Measurements from ENCODE around the gene ENOPH1.

Gene ENOPH1

DNA sequence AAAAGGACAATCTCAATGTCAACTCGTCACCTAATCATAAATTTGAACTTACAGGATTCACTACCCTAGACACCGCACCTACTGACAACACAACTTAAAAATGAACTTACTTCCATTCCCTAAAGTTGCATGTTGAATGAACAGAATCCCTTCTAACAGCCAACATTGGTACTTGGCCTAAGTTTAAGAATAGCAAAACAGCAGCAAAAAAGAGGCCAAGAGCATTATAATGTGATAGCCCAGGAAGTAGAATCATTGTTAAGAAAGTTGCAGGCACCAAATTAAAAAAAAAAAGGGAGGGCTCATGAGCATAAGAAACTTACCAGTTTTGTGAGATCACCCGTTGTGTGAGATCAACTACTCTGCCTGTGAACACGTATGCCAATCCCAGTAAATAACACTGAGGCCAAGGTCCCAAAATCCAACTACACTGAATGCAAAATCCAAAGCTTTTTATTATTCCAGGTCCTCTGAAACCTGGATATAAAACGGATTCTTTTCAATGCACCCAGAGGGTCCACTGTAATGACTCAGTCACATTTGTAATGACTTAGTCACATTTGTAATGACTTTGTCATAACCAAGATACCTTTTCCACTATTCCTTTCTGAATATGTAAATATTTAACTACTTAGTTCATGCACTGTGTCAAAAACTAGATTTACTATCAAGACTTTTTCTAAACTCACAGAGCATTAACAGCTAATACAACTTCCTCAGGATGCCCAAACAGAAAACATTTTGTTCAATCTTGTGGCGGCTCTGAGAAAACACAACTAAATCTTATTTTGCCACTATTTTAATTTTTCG lies 6.9 kb upstream of the ENOPH1 start:
- no peak for TF ChIP-seq MAX (IDR thresholded peaks at IDR 0.05; ENCODE audit: low read depth, low read length)
- no peak overlapping the region for H3K4me3 ChIP-seq (ENCODE audit: low read depth, low read length)
- peak; percentile 24 for DNase-seq (ENCODE audit: low read depth)

GRCh38 chr4:82425478-82425877 lies 4.9 kb upstream of the ENOPH1 start:
- peak overlapping the region; percentile 83 for H3K4me3 ChIP-seq (ENCODE audit: low read depth, low read length)
- no peak for DNase-seq (ENCODE audit: low read depth)
- no peak for TF ChIP-seq POLR2A (IDR thresholded peaks at IDR 0.05; ENCODE audit: extremely low read depth, insufficient read length)
- no peak for TF ChIP-seq MAX (IDR thresholded peaks at IDR 0.05; ENCODE audit: low read depth, low read length)
- TF ChIP-seq MYC (IDR thresholded peaks at IDR 0.05; ENCODE audit: low read depth, low read length): no peak
- no peak for TF ChIP-seq CTCF (IDR thresholded peaks at IDR 0.05; ENCODE audit: low read depth, low read length)

DNA sequence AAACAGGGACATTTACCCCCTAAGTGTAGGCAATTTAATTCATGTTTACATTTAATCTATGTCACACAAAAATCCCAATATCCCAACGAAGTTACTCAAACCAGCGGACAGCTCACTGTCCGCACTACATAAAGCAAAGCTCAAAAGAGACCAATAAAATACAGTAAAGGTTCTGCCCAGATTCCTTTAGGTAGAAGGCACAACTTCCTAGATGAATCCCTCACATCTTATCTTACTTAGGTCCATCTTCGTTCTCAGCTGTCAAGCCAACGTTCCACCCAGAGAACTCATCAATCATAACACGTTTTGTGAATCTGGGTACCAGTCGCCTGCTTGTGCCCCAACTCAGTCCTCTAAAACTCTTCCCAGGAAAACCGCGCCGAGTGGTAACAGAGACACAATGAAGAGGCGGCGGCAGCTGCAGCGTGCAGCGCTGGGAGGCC lies 1.8 kb upstream of the ENOPH1 start:
- H3K4me3 ChIP-seq (ENCODE audit: low read depth, low read length): peak overlapping the region; percentile 83
- TF ChIP-seq MAX (IDR thresholded peaks at IDR 0.05; ENCODE audit: low read depth, low read length) (no peak), MYC (IDR thresholded peaks at IDR 0.05; ENCODE audit: low read depth, low read length) (no peak), CTCF (IDR thresholded peaks at IDR 0.05; ENCODE audit: low read depth, low read length) (no peak), POLR2A (IDR thresholded peaks at IDR 0.05; ENCODE audit: extremely low read depth, insufficient read length) (no peak)
- DNase-seq (ENCODE audit: low read depth): no peak

DNA sequence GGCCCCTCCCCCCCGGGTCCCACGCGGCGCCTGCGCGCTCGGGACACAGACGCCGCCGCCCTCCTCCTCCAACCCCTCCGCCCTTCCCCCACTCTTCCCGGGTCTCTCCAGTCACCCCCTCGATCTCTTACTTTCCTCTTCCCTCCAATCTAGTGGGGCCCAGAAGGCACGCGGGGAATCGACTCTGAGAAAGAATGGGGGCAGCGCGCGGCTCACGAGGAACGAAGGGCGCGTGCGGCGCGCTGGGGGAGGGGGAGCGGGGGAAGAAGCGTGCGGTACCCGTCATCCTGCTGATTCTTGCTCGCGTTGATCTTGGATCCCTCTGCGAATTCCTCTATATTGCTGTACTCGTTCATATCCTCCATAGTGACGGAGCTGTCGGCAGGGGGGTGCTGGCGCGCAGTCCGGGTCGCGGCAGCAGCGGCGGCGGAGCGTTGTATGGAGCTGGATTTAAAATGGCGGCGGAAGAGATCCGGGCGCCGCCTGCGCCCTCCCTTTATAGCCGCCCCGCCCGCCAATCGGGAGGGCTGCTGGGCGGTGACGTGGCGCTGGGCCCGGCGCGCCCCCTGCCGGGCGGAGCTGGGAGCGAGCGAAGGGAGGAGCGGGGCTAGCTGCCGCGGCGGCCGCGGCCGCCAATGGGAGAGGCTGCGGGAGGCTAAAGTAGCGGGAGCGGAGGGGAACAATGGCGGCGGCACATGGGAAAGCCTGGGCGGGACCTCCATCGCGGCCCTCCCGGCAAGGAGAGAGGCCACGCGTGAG lies 1.2 kb upstream of the ENOPH1 start:
- peak; percentile 92 for DNase-seq (ENCODE audit: low read depth)
- TF ChIP-seq MAX (IDR thresholded peaks at IDR 0.05; ENCODE audit: low read depth, low read length) (peak; percentile 69), POLR2A (IDR thresholded peaks at IDR 0.05; ENCODE audit: extremely low read depth, insufficient read length) (peak; percentile 87), MYC (IDR thresholded peaks at IDR 0.05; ENCODE audit: low read depth, low read length) (peak; percentile 93), CTCF (IDR thresholded peaks at IDR 0.05; ENCODE audit: low read depth, low read length) (peak; percentile 53)
- peak overlapping the region; percentile 91 for H3K4me3 ChIP-seq (ENCODE audit: low read depth, low read length)

DNA sequence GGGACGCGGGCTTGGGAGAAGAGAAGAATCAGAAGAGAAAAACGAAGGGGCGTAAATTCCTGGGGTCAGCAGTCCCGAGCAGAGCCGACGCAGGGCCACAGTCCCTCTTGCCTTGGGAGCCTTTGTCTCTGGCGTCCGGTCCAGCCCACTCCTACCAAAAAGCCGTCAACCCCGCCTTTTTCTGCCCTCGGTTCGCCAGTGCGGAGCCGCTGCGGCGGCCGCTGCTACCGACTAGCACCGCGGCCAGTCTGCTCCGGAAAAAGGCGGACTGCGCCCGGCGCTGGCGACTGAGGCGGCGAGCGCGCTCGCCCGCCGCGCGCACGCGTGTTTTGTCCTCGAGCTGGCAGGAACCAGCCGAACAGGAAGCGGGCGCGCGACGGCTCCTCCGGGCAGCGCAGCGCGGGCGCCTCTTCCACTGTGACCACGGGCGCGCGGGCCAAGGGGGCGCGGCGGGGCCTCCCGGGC lies 630 bp upstream of the ENOPH1 start:
- H3K4me3 ChIP-seq (ENCODE audit: low read depth, low read length): peak overlapping the region; percentile 91
- no peak for TF ChIP-seq MAX (IDR thresholded peaks at IDR 0.05; ENCODE audit: low read depth, low read length)
- TF ChIP-seq CTCF (IDR thresholded peaks at IDR 0.05; ENCODE audit: low read depth, low read length): no peak
- TF ChIP-seq MYC (IDR thresholded peaks at IDR 0.05; ENCODE audit: low read depth, low read length): no peak; the same call in 1 of the 2 replicates
- no peak for TF ChIP-seq POLR2A (IDR thresholded peaks at IDR 0.05; ENCODE audit: extremely low read depth, insufficient read length)
- DNase-seq (ENCODE audit: low read depth): no peak
